Heart left ventricle (tissue), 16 donors: ENCODE data around the gene GNGT1. TPM values are rescaled to one million over a fixed set of nuclear protein-coding genes. Genes with fewer than 3 reads are reported as not detected.

Experiments
- ATAC-seq, 4 donors: fragments of 200-7000 bp; cut with Tn5 transposase; one replicate each; pipeline ENCODE4 v1.9.1; 2020 to 2022; ENCODE audit warnings: moderate library complexity in 4 of 4, mild to moderate bottlenecking in 3 of 4, moderate number of reproducible peaks in 1 of 4
- DNase-seq, 5 donors: peaks; one replicate each; pipeline ENCODE4 v3.0.0-alpha.2; 2020
- H3K27ac ChIP-seq, 12 donors: fragments of 200-600 bp; sonication (generic) in 4 of 12; one replicate each; pipeline versions ENCODE4 v1.5.0 to v1.8.0; 2016 to 2022; ENCODE audit warnings: mild to moderate bottlenecking in 2 of 12
- H3K27me3 ChIP-seq, 9 donors: fragments of 200-600 bp; sonication (generic) in 2 of 9; one replicate each; pipeline versions ENCODE4 v1.5.1 to v1.8.0; 2016 to 2022; ENCODE audit warnings: mild to moderate bottlenecking in 3 of 9
- H3K36me3 ChIP-seq, 9 donors: fragments of 200-600 bp; sonication (generic) in 2 of 9; one replicate each; pipeline versions ENCODE4 v1.5.0 to v1.8.0; 2018 to 2022; ENCODE audit warnings: mild to moderate bottlenecking in 2 of 9
- H3K4me1 ChIP-seq, 12 donors: fragments of 200-600 bp; sonication (generic) in 4 of 12; one replicate each; pipeline versions ENCODE4 v1.5.0 to v1.8.0; 2016 to 2022; ENCODE audit warnings: mild to moderate bottlenecking in 3 of 12
- H3K4me3 ChIP-seq, 12 donors: fragments of 200-600 bp; sonication (generic) in 4 of 12; one replicate each; pipeline versions ENCODE4 v1.5.0 to v1.8.0; 2017 to 2022; ENCODE audit warnings: mild to moderate bottlenecking in 9 of 12, moderate library complexity in 4 of 12
- H3K9me3 ChIP-seq, 12 donors: fragments of 200-600 bp; sonication (generic) in 4 of 12; one replicate each; pipeline versions ENCODE4 v1.5.0 to v1.8.0; 2016 to 2022; ENCODE audit warnings: mild to moderate bottlenecking in 1 of 12
- POLR2A ChIP-seq, 2 donors: fragments of 450-650 bp; IDR thresholded peaks; one replicate each; pipeline ENCODE4 v1.6.1; 2017; ENCODE audit warnings: antibody characterized with exemption in 2 of 2, mild to moderate bottlenecking in 2 of 2, moderate library complexity in 2 of 2
- WGBS, 4 donors: extraction: QIAGEN DNeasy Blood & Tissue Kit in 2 of 4; methylation state at CpG; one replicate each; pipeline versions ENCODE4 v1.1.5 to v1.1.7; 2013 to 2018; 5-methylcytosine and 5-hydroxymethylcytosine counted together
- intact Hi-C, 10 donors: fragments of 100-400 bp; cut with DNase I; formaldehyde crosslinking; loops; one replicate each; pipeline versions ENCODE4 v1.11.1 to v1.14.2; 2022
- polyA plus RNA-seq, 2 donors: library from polyadenylated mRNA; stranded (reverse); fragments of 200-250 nt; gene quantifications; one replicate each; pipeline ENCODE4 v1.2.3, GENCODE V29; 2013
- total RNA-seq, 9 donors: library from RNA; depleted of rRNA in 2 of 9; stranded (reverse); fragments of >200 nt in 2 of 9; fragmentation: NEBNext Ultra II Directional in 3 of 9; extraction: Animal tissue kit (Norgen Biotek cat#: 25700) in 3 of 9; gene quantifications; one replicate each; pipeline versions ENCODE4 v1.1.0 to v1.2.4, GENCODE V29; 2016 to 2023
- TF ChIP-seq, protein P1 (sequence below), 12 donors: fragments of 200-600 bp; sonication (generic) in 4 of 12; IDR thresholded peaks; one replicate each; pipeline versions ENCODE4 v1.5.0 to v1.8.0; 2018 to 2022; ENCODE audit warnings: antibody characterized with exemption in 12 of 12, mild to moderate bottlenecking in 5 of 12
- donor health status: ischemic (EF 13 %, LVEDD 7.1; RV severe dilation, severe dysfunction).
- donor health status: healthy with polysubstance abuse.
- donor health status: DM: no; HTN: yes; CAD: no.
- donor health status: DM: no; HTN: no; CAD: no.
- donor health status: ischemic (EF 25% LVEDD 6.9; RV normal size, moderate dysfunction).
- donor health status: ischemic (EF 25% LVEDD 5.7; RV mildly dilated, moderate dysfunction).
- donor health status: healthy.
- donor health status: DM: yes; HTN: yes; CAD: no.
- donor health status: ischemic (EF 35%, LVEDD 5.7; RV mildly dilated, moderate dysfunction).
- donor health status: nonischemic (EF 11% LVEDD 7.7; RV severe dilation, severe dysfunction).
- donor health status: DM: yes; HTN: yes; CAD: no.
- donor health status: PGD.
- donor health status: ischemic (EF 29% LVEDD 5.4; RV normal size, mild dysfunction).
- donor health status: nonischemic (EF 23%, LVEDD 6.1; RV moderate dilation, normal function).

Gene GNGT1
- total and polyA plus RNA-seq, 11 donors = not detected

DNA sequence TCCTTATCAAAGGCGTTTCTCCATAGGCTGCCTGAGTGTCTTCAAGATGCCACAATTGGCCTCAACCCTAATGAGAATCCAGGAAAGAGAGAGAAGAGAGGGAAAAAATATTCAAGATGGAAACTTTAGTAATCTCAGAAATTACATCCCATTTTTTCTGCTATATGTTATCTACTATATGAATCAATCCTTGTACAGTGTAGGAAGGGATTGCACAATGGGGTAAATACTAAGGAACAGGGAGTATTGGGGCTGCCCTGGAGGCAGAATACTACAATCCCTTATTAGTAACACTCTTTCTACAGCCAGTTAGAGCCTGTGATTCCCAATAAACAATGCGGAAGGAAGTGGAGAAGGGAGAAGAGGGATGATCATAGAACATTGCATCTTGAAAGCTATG lies 43.7 kb upstream of the GNGT1 start:
- ATAC-seq = no peak

DNA sequence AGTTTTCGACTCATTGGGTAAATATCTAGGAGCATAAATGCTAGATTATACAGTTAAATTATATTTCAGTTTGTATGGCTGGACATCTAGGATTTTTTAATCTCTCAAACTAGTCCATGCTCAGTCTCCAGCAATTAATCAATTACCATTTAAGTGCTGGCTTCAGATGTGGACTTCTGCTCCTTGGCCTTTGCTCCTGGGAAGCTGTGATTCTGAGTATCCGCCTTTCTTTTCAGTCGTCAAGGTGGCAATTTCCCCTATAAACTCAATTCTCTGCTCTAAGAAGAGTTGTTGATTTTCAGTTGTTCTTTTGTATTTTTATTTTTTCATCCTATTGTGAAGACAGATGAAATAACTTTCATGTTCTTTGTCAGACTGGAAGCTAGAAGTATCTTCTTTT lies 39.5 kb upstream of the GNGT1 start:
- no peak overlapping the region for H3K27ac ChIP-seq
- DNase-seq (no peak), ATAC-seq (no peak)
- intact Hi-C loops = no loop called here
- TF ChIP-seq POLR2A (IDR thresholded peaks at IDR 0.05) = no peak
- TF ChIP-seq, protein P1, sequence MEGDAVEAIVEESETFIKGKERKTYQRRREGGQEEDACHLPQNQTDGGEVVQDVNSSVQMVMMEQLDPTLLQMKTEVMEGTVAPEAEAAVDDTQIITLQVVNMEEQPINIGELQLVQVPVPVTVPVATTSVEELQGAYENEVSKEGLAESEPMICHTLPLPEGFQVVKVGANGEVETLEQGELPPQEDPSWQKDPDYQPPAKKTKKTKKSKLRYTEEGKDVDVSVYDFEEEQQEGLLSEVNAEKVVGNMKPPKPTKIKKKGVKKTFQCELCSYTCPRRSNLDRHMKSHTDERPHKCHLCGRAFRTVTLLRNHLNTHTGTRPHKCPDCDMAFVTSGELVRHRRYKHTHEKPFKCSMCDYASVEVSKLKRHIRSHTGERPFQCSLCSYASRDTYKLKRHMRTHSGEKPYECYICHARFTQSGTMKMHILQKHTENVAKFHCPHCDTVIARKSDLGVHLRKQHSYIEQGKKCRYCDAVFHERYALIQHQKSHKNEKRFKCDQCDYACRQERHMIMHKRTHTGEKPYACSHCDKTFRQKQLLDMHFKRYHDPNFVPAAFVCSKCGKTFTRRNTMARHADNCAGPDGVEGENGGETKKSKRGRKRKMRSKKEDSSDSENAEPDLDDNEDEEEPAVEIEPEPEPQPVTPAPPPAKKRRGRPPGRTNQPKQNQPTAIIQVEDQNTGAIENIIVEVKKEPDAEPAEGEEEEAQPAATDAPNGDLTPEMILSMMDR (IDR thresholded peaks at IDR 0.05) = no peak
- no peak overlapping the region for H3K4me3 ChIP-seq
- no peaks in the 10 kb centered on the region for H3K4me1 ChIP-seq
- H3K36me3 ChIP-seq = no peaks in the 10 kb centered on the region
- H3K27me3 ChIP-seq = no peaks in the 10 kb centered on the region
- no peaks in the 10 kb centered on the region for H3K9me3 ChIP-seq
- 91 to 98% (median 92%) methylated on average over 3 of the region's 3 CpGs for WGBS, 4 donors

More for the DNA sequence above, 43.7 kb upstream of the GNGT1 start:
- DNase-seq = no peak
- H3K27ac ChIP-seq = no peak overlapping the region
- H3K9me3 ChIP-seq = peaks cover 0 to 4% (median 0%) of the 10 kb centered on the region in 12 donors
- 73 to 80% (median 76%) methylated on average over 2 of the region's 2 CpGs for WGBS, 4 donors
- H3K27me3 ChIP-seq = no peaks in the 10 kb centered on the region
- TF ChIP-seq POLR2A (IDR thresholded peaks at IDR 0.05) = no peak
- no peaks in the 10 kb centered on the region for H3K4me1 ChIP-seq
- intact Hi-C loops = no loop called here
- no peaks in the 10 kb centered on the region for H3K36me3 ChIP-seq
- H3K4me3 ChIP-seq = no peak overlapping the region

DNA sequence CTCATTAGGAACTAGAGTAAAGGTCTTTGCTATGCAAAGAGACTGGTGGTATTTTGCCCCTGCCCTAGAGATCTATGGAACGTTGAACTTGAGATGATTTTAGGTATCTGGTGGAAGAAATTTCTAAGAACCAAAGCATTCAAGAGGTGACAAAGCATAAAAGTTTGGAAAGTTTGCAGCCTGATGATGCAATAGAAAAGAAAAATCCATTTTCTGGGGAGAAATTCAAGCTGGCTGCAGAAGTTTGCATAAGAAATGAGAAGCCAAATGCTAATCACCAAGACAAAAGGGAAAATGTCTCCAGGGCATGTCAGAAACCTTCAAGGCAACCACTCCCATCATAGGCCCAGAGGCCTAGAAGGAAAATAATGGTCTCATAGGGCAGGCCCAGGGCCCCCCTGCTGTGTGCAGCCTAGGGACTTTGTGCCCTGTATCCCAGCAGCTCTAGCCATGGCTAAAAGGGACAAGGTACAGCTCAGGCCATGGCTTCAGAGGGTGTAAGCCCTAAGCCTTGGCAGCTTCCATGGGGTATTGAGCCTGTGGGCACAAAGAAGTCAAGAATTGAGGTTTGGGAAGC lies 32.3 kb upstream of the GNGT1 start:
- ATAC-seq (no peak), DNase-seq (no peak)
- 53 to 84% (median 81%) methylated on average over 1 of the region's 1 CpG for WGBS, 4 donors
- H3K27me3 ChIP-seq = no peaks in the 10 kb centered on the region
- intact Hi-C loops = no loop called here
- TF ChIP-seq, protein P1 (IDR thresholded peaks at IDR 0.05) = no peak
- no peak for TF ChIP-seq POLR2A (IDR thresholded peaks at IDR 0.05)
- no peak overlapping the region for H3K27ac ChIP-seq
- no peak overlapping the region for H3K4me3 ChIP-seq
- H3K9me3 ChIP-seq = peaks cover 0 to 10% (median 0%) of the 10 kb centered on the region in 12 donors
- no peaks in the 10 kb centered on the region for H3K36me3 ChIP-seq
- no peaks in the 10 kb centered on the region for H3K4me1 ChIP-seq

DNA sequence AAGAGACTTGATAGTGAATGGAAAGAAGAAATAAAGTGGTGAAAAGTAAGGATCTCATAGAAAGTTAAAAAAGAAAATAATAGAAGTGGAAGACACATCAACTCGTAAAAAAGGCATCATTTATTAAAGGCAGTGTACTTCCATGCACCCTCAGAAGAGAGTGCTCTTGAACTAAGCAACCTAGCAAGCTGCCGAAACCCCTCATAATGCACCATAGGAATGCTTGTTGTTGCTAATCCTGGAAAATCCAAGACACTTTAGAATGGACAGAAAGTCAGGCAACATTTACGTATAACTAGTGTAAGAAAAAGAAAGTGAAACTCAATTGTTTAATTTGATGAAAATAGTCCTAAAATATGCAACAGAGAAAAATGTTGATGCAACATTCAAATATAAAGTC lies 28.6 kb upstream of the GNGT1 start:
- H3K36me3 ChIP-seq = no peaks in the 10 kb centered on the region
- no peak for TF ChIP-seq POLR2A (IDR thresholded peaks at IDR 0.05)
- TF ChIP-seq, protein P1 (IDR thresholded peaks at IDR 0.05) = no peak
- H3K4me1 ChIP-seq = no peaks in the 10 kb centered on the region
- H3K4me3 ChIP-seq = no peak overlapping the region
- 73 to 79% (median 78%) methylated on average over 3 of the region's 3 CpGs for WGBS, 4 donors
- no peaks in the 10 kb centered on the region for H3K27me3 ChIP-seq
- DNase-seq (no peak), ATAC-seq (no peak)
- intact Hi-C loops = no loop called here
- peaks cover 0 to 24% (median 3%) of the 10 kb centered on the region in 12 donors for H3K9me3 ChIP-seq
- no peak overlapping the region for H3K27ac ChIP-seq

DNA sequence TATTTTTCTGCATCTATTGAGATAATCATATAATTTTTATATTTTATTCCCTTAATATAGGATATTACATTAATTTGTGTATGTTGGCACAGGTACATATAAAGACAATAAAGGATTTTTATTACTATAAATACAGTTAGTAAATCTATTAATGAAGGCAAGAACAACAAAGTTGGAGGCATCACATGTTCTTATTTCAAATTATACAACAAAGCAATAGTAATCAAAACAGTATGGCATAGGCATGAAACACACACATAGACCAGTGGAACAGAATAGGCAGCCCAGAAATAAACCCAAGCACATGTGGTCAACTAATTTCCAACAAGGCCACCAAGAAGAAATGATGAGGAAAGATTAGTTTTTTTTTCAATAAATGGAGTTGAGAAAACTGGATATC lies 27.0 kb upstream of the GNGT1 start:
- ATAC-seq (no peak), DNase-seq (no peak)
- no peak for TF ChIP-seq POLR2A (IDR thresholded peaks at IDR 0.05)
- TF ChIP-seq, protein P1 (IDR thresholded peaks at IDR 0.05) = no peak
- no peaks in the 10 kb centered on the region for H3K36me3 ChIP-seq
- intact Hi-C loops = no loop called here
- no peak overlapping the region for H3K4me3 ChIP-seq
- H3K27ac ChIP-seq = no peak overlapping the region
- H3K4me1 ChIP-seq = no peaks in the 10 kb centered on the region
- peaks cover 0 to 24% (median 3%) of the 10 kb centered on the region in 12 donors for H3K9me3 ChIP-seq
- H3K27me3 ChIP-seq = no peaks in the 10 kb centered on the region
